Chondrocyte (in vitro differentiated cells): ENCODE measurements around the gene ITPR2. TPM values are rescaled to one million over a fixed set of nuclear protein-coding genes. Genes with fewer than 3 reads are reported as not detected.
"Not testable (repeated sequence)": the region's sequence is repeated elsewhere in the genome, so short reads cannot be mapped to it uniquely, and the experiment has no call there.

Experiments used
- DNase-seq: peaks from one replicate; pipeline ENCODE4 v3.0.0; 2021; ENCODE audit warnings: mixed read lengths, low spot score
- H3K27ac Mint-ChIP-seq: one replicate; pipeline ENCODE4 v1.8.0; 2021; ENCODE audit warnings: mild to moderate bottlenecking, moderate library complexity, mixed read lengths; ENCODE audit not compliant: unreplicated experiment
- H3K27me3 Mint-ChIP-seq: 2 replicates; pipeline ENCODE4 v1.8.0; 2021; ENCODE audit warnings: low read depth, mixed read lengths
- H3K36me3 Mint-ChIP-seq: 2 replicates; pipeline ENCODE4 v1.8.0; 2021; ENCODE audit warnings: low read depth, mixed read lengths
- H3K4me1 Mint-ChIP-seq: 2 replicates; pipeline ENCODE4 v1.8.0; 2021; ENCODE audit warnings: low read depth, mild to moderate bottlenecking, mixed read lengths
- H3K4me3 Mint-ChIP-seq: one replicate; pipeline ENCODE4 v1.8.0; 2021; ENCODE audit warnings: mild to moderate bottlenecking, moderate library complexity, mixed read lengths; ENCODE audit not compliant: unreplicated experiment
- H3K9me3 Mint-ChIP-seq: 2 replicates; pipeline ENCODE4 v1.8.0; 2021; ENCODE audit warnings: low read depth, mixed read lengths
- CTCF ChIP-seq: fragments of 200-600 bp; sonication (generic); IDR thresholded peaks from 2 replicates; pipeline ENCODE4 v1.5.0; 2021; ENCODE audit warnings: antibody characterized with exemption, mild to moderate bottlenecking, moderate library complexity
- total RNA-seq: library from RNA; stranded (reverse); gene quantifications from 3 replicates; pipeline ENCODE4 v1.2.1, GENCODE V29; 2021

Gene ITPR2
- total RNA-seq, 1 donor from 2014 or later, result 18.7 TPM

- no peak for DNase-seq
Measured at GRCh38 chr12:26760657-26761293, 72.2 kb downstream of the ITPR2 start.

GRCh38 chr12:26755362-26755761 is 77.6 kb downstream of the ITPR2 start:
- not testable (repeated sequence) for H3K4me1 Mint-ChIP-seq, DNase-seq, H3K9me3 Mint-ChIP-seq, H3K4me3 Mint-ChIP-seq, H3K27ac Mint-ChIP-seq, H3K36me3 Mint-ChIP-seq, H3K27me3 Mint-ChIP-seq

More at GRCh38 chr12:26760657-26761293, 72.2 kb downstream of the ITPR2 start:
- Mint-ChIP-seq H3K36me3 (peaks cover 12% of the 10 kb centered on the region), H3K4me3 (no peak overlapping the region), H3K9me3 (peaks cover 13% of the 10 kb centered on the region), H3K27ac (no peak overlapping the region), H3K4me1 (no peaks in the 10 kb centered on the region), H3K27me3 (no peaks in the 10 kb centered on the region)
- TF ChIP-seq CTCF, result no peak

- Mint-ChIP-seq H3K4me3 (no peak overlapping the region), H3K27ac (no peak overlapping the region), H3K4me1 (peaks cover 14% of the 10 kb centered on the region), H3K27me3 (no peaks in the 10 kb centered on the region), H3K36me3 (no peaks in the 10 kb centered on the region), H3K9me3 (no peaks in the 10 kb centered on the region)
- no peak for DNase-seq
- no peak for TF ChIP-seq CTCF
Measured at GRCh38 chr12:26754148-26754547, 78.8 kb downstream of the ITPR2 start.

- TF ChIP-seq CTCF, result no peak
- Mint-ChIP-seq H3K27ac (no peak overlapping the region), H3K4me1 (peaks cover 41% of the 10 kb centered on the region), H3K36me3 (no peaks in the 10 kb centered on the region), H3K4me3 (no peak overlapping the region), H3K27me3 (no peaks in the 10 kb centered on the region), H3K9me3 (no peaks in the 10 kb centered on the region)
- no peak for DNase-seq
Measured at GRCh38 chr12:26751179-26751578, 81.8 kb downstream of the ITPR2 start.

GRCh38 chr12:26750531-26751175 is 82.3 kb downstream of the ITPR2 start:
- Mint-ChIP-seq H3K36me3 (no peaks in the 10 kb centered on the region), H3K4me1 (peaks cover 45% of the 10 kb centered on the region), H3K27ac (no peak overlapping the region), H3K9me3 (no peaks in the 10 kb centered on the region), H3K27me3 (no peaks in the 10 kb centered on the region), H3K4me3 (no peak overlapping the region)
- TF ChIP-seq CTCF, result no peak
- DNase-seq, result no peak

- Mint-ChIP-seq H3K27me3 (no peaks in the 10 kb centered on the region), H3K4me1 (peaks cover 51% of the 10 kb centered on the region), H3K27ac (no peak overlapping the region), H3K36me3 (no peaks in the 10 kb centered on the region), H3K4me3 (no peak overlapping the region), H3K9me3 (no peaks in the 10 kb centered on the region)
- TF ChIP-seq CTCF, result no peak
- no peak for DNase-seq
Measured at GRCh38 chr12:26749781-26750180, 83.2 kb downstream of the ITPR2 start.
